HG03432 (cell line): ENCODE measurements around the gene INHBC.
A peak's percentile ranks its signal among the peaks of the same experiment; 100 is the strongest.

ENCODE experiments used
- ATAC-seq: cut with Tn5 transposase; IDR thresholded peaks from one replicate; pipeline ENCODE4 v1.9.1; 2021; ENCODE audit warnings: mild to moderate bottlenecking, moderate library complexity; ENCODE audit not compliant: unreplicated experiment

INHBC gene

DNA sequence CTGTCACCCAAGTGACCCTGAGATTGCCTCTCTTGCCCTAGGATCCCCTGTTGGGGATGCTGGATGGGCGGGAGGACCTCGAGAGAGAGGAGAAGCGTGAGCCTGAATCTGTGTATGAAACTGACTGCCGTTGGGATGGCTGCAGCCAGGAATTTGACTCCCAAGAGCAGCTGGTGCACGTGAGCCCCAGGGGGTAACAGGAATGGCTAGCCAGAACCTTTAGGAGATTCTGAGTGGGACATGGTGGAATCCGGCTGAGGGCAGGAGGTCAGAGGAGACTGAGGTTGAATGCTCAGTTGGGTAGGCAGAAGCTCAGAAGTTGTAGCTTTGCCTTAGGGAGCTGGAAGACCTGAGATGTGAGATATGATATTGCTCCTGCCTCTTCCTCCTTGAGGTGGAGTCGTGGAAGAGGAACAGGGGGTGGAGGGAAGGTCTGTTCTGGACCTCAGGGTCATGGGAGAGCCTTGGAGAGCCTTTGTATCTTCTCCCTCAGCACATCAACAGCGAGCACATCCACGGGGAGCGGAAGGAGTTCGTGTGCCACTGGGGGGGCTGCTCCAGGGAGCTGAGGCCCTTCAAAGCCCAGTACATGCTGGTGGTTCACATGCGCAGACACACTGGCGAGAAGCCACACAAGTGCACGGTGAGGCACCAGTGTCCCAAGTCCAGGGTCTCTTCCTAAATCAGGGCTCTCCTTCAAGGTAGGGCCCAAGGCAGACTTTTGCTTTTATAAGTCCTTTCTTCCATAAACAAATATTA lies 31.3 kb downstream of the INHBC start:
- ATAC-seq, result no peak

DNA sequence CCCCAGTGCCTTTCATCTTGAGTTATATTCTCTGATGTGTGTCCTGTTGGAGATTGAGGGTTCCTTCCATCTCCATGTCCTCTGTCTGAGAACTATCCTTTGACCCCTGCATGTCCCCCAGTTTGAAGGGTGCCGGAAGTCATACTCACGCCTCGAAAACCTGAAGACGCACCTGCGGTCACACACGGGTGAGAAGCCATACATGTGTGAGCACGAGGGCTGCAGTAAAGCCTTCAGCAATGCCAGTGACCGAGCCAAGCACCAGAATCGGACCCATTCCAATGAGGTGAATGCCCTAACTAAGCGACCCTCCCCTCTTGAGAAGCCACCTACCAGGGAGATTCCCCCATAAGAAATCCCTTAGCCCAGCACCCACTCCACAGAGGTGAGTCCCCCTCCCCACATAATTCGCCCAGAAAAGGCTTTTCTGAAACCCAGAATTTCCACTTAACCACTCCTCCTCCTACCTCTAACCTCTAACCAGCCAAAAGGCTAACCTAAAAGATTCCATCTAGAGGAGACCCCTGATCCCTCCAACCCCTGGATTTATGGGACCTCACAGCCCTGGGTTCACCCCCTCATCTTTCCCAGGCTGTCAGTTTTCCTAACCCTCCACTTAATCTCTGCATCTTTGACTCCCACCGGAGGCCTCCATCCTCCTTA lies 32.8 kb downstream of the INHBC start:
- no peak for ATAC-seq

DNA sequence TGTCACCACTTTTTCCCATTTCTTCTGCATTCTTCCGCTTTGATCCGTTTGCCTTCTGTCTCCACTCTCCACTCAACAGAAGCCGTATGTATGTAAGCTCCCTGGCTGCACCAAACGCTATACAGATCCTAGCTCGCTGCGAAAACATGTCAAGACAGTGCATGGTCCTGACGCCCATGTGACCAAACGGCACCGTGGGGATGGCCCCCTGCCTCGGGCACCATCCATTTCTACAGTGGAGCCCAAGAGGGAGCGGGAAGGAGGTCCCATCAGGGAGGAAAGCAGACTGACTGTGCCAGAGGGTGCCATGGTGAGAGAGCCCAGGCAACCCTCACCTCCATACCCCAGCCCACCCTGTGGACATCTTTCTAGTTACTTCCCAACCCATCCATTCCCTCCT lies 33.3 kb downstream of the INHBC start:
- ATAC-seq, result no peak

GRCh38 chr12:57469296-57470164 lies 34.9 kb downstream of the INHBC start:
- ATAC-seq, result no peak

GRCh38 chr12:57470286-57470969 lies 35.8 kb downstream of the INHBC start:
- ATAC-seq, result no peak

DNA sequence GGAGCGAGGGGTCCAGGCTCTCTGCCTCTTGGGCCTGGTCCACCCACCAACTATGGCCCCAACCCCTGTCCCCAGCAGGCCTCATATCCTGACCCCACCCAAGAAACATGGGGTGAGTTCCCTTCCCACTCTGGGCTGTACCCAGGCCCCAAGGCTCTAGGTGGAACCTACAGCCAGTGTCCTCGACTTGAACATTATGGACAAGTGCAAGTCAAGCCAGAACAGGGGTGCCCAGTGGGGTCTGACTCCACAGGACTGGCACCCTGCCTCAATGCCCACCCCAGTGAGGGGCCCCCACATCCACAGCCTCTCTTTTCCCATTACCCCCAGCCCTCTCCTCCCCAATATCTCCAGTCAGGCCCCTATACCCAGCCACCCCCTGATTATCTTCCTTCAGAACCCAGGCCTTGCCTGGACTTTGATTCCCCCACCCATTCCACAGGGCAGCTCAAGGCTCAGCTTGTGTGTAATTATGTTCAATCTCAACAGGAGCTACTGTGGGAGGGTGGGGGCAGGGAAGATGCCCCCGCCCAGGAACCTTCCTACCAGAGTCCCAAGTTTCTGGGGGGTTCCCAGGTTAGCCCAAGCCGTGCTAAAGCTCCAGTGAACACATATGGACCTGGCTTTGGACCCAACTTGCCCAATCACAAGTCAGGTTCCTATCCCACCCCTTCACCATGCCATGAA lies 36.5 kb downstream of the INHBC start:
- ATAC-seq, result no peak

DNA sequence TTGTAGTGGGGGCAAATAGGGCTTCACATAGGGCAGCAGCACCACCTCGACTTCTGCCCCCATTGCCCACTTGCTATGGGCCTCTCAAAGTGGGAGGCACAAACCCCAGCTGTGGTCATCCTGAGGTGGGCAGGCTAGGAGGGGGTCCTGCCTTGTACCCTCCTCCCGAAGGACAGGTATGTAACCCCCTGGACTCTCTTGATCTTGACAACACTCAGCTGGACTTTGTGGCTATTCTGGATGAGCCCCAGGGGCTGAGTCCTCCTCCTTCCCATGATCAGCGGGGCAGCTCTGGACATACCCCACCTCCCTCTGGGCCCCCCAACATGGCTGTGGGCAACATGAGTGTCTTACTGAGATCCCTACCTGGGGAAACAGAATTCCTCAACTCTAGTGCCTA lies 37.1 kb downstream of the INHBC start:
- ATAC-seq, result no peak

- ATAC-seq, result no peak
These were observed 37.8 kb downstream of the INHBC start for GRCh38 chr12:57472391-57472790.

GRCh38 chr12:57473392-57473791 lies 38.8 kb downstream of the INHBC start:
- no peak for ATAC-seq

GRCh38 chr12:57473886-57474285 lies 39.3 kb downstream of the INHBC start:
- no peak for ATAC-seq

DNA sequence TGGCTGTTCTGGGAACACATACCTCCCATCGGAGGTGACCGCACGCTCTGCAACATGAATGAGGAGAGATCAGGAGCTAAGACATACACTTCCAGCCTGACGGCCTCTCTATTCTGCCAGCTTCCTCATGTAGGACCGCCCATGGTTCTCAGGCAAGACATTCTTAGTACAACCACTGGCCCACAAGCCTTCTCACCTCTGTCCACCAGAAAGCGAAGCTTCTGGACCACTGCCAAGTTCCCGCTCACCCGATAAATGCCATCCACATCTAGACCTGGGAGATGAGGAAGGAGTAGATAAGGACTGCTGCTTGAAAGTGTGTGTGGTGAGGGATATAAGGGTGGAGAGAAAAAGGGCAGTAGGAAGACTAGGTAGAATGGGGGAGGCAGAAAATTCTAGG lies 39.8 kb downstream of the INHBC start:
- ATAC-seq, result no peak

GRCh38 chr12:57474862-57475261 lies 40.3 kb downstream of the INHBC start:
- no peak for ATAC-seq

DNA sequence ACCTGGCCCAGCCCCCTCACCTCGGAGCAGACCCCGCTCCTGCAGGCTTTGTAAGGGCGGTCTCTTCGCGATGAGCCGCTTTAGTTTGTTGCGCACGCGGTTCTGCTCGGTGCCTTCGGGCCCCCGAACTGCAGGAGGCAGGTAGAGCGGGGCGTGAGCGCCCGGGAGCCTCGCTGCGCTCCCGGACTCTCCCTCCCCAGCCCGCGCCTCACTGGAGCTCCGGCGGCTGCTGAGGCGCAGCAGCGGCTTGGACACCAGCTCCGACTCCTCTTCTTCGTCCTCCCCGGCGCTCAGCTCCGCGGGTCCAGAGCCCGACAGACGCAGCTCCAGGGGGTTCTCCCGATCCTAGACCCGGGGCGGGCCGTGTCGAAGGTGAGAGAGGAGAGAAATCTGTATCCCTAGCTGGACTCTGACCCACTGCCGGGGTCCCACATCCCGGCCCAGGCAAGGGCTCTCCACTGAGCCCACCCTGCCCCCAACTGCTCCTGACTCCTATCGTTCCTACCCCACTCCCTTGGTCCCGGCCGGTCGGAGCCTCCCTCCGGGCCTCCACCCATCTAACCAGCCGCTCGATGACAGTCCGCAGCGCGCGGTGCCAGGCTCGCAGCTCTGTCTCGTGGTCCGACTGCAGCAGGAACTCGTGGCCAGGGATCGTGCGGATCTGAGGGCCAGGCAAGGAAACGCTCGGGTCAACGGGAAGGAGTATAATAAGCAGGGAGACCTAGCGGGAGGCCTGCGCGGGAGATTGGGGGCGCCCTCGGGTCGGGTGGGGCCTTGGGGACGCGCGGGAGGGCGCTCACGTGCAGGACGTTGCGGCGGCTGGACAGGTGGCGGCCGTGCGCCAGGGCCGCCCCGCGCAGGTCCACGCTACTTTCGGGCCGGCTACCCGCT lies 40.9 kb downstream of the INHBC start:
- peak; percentile 17 for ATAC-seq

GRCh38 chr12:57476162-57476992 lies 41.8 kb downstream of the INHBC start:
- peak; percentile 50 for ATAC-seq

- no peak for ATAC-seq
These were observed 42.6 kb downstream of the INHBC start for GRCh38 chr12:57476993-57477709.

DNA sequence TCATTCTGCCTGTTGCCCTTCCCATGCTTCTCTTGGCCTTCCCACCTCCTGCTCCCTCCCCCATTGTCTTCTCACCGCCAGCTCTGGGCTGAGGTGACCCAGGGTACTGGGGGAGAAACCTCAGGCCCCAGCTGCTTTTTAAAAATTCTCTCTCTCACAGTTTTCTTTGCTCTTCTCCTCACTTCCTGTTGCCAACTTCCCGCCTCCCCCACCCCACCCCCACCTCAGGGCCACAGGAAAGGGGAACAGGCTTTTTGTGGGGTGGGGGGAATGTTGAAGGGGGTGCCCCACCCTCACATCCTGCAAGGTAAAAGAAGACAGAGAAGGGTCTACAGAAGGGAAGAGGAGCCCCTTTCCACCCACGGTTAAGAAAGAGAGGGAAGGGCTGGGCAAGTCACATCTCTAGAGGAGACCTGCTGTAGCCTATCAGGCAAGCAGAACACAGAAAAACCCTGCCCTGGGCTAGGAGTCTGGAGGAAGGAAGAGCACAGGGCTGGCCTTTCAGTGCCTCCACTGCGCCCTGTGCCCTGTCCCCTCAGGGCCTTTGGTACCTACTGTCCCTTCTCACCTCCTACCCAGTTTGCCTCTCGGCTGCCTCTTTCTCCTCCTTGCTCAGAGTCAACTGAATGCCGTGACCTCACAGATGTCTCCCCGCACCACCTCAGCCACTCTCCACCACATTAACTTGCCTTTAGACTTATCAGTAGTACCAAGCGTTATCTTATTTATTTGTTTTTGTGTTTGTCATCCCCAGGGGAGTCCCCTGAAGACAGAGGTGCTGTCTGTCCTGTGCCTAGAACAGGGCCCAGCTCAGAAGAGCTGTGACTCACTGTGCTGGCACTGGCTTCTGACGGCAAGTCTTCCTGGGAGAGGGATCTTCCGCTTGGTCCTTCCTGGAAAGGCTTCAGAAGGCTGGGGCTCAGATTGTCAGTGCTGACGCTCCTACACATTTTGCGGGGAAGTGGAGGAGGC lies 43.4 kb downstream of the INHBC start:
- ATAC-seq, result peak; percentile 47

DNA sequence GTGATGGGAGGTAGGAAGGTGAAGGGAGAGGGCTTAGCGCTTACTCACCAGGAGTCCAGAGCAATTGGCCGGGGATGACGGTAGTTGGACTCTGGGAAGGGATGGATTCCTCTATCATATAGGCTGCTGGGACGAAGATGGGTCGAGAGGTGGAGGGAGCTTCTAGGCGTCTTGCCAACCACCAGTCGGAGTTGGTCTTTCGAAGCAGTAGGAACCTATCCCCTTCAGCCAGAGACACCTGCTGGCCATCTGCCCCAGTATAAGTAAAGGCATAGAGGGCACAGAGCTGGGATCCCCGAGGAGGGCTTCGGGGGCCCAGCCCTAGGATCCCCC lies 44.4 kb downstream of the INHBC start:
- no peak for ATAC-seq
